GM23338 (cell line): ENCODE measurements around the gene USP20. TPM values are rescaled to one million over a fixed set of nuclear protein-coding genes. Genes with fewer than 3 reads are reported as not detected.

ENCODE experiments used
- ATAC-seq: fragments of 200-7000 bp; cut with Tn5 transposase; 3 replicates; pipeline ENCODE4 v1.9.1; 2020
- DNase-seq: peaks from one replicate; pipeline ENCODE4 v3.0.0-alpha.2; 2015; ENCODE audit warnings: low spot score
- H2AFZ ChIP-seq: fragments of 200-600 bp; sonication (generic); 2 replicates; pipeline ENCODE4 v1.8.0; 2016; ENCODE audit warnings: antibody characterized with exemption, mild to moderate bottlenecking, moderate library complexity
- H3F3A ChIP-seq: fragments of 200-600 bp; sonication (generic); replicated peaks from 2 replicates; pipeline ENCODE4 v1.8.0; 2017; ENCODE audit warnings: antibody characterized with exemption, mixed run types, low read depth
- H3K27ac ChIP-seq: fragments of 200-600 bp; sonication (generic); 2 replicates; pipeline ENCODE4 v1.6.1; 2016; ENCODE audit warnings: low read depth
- H3K27me3 ChIP-seq: fragments of 200-600 bp; sonication (generic); 2 replicates; pipeline ENCODE4 v1.8.0; 2016; ENCODE audit warnings: mild to moderate bottlenecking, mixed run types, moderate library complexity; ENCODE audit not compliant: insufficient read depth
- H3K36me3 ChIP-seq: fragments of 200-600 bp; sonication (generic); 2 replicates; pipeline ENCODE4 v1.8.0; 2016; ENCODE audit warnings: mild to moderate bottlenecking; ENCODE audit not compliant: insufficient read depth
- H3K4me1 ChIP-seq: fragments of 200-600 bp; sonication (generic); 2 replicates; pipeline ENCODE4 v1.8.0; 2016; ENCODE audit warnings: mild to moderate bottlenecking, moderate library complexity; ENCODE audit not compliant: insufficient read depth
- H3K4me2 ChIP-seq: fragments of 200-600 bp; sonication (generic); 2 replicates; pipeline ENCODE4 v1.7.1; 2017; ENCODE audit warnings: mixed run types
- H3K4me3 ChIP-seq: fragments of 200-600 bp; sonication (generic); 2 replicates; pipeline ENCODE4 v1.6.1; 2016; ENCODE audit warnings: mixed run types
- H3K79me2 ChIP-seq: fragments of 200-600 bp; sonication (generic); replicated peaks from 2 replicates; pipeline ENCODE4 v1.8.0; 2017; ENCODE audit warnings: mild to moderate bottlenecking; ENCODE audit not compliant: insufficient read depth
- H3K9me2 ChIP-seq: fragments of 200-600 bp; sonication (generic); 2 replicates; pipeline ENCODE4 v1.8.0; 2017; ENCODE audit not compliant: insufficient read depth
- H4K20me1 ChIP-seq: fragments of 200-600 bp; sonication (generic); replicated peaks from 2 replicates; pipeline ENCODE4 v1.8.0; 2017; ENCODE audit warnings: mild to moderate bottlenecking; ENCODE audit not compliant: insufficient read depth
- H3K27ac Mint-ChIP-seq: 2 replicates; pipeline ENCODE4 v1.8.0; 2020; ENCODE audit warnings: inconsistent platforms, mild to moderate bottlenecking, moderate library complexity, mixed read lengths
- H3K27me3 Mint-ChIP-seq: 3 replicates; pipeline ENCODE4 v1.8.0; 2022; ENCODE audit warnings: low read depth, mild to moderate bottlenecking, moderate library complexity, mixed read lengths, inconsistent platforms; ENCODE audit not compliant: insufficient read depth, poor library complexity
- H3K36me3 Mint-ChIP-seq: 3 replicates; pipeline ENCODE4 v1.8.0; 2021; ENCODE audit warnings: low read depth, mild to moderate bottlenecking, inconsistent platforms, moderate library complexity, mixed read lengths
- H3K4me1 Mint-ChIP-seq: 3 replicates; pipeline ENCODE4 v1.8.0; 2020; ENCODE audit warnings: mild to moderate bottlenecking, inconsistent platforms, mixed read lengths
- H3K4me3 Mint-ChIP-seq: 3 replicates; pipeline ENCODE4 v1.8.0; 2021; ENCODE audit warnings: moderate library complexity, mild to moderate bottlenecking, inconsistent platforms, mixed read lengths
- H3K9me3 Mint-ChIP-seq: 3 replicates; pipeline ENCODE4 v1.8.0; 2020; ENCODE audit warnings: moderate library complexity, mild to moderate bottlenecking, inconsistent platforms, mixed read lengths
- EZH2 ChIP-seq: fragments of 200-600 bp; sonication (generic); IDR thresholded peaks from one replicate; pipeline ENCODE4 v1.8.0; 2017; ENCODE audit warnings: antibody characterized with exemption, mild to moderate bottlenecking, low read depth; ENCODE audit not compliant: unreplicated experiment
- EZH2phosphoT487 ChIP-seq: fragments of 200-600 bp; sonication (generic); IDR thresholded peaks from one replicate; pipeline ENCODE4 v1.8.1; 2018; ENCODE audit warnings: antibody characterized with exemption; ENCODE audit not compliant: unreplicated experiment
- NANOG ChIP-seq: IDR thresholded peaks from 2 replicates; pipeline ENCODE4 v1.6.1; 2016; ENCODE audit warnings: antibody characterized with exemption, borderline replicate concordance
- POLR2AphosphoS5 ChIP-seq: IDR thresholded peaks from 2 replicates; pipeline ENCODE4 v1.6.1; 2016; ENCODE audit warnings: antibody characterized with exemption, low read depth
- STAT1 ChIP-seq: IDR thresholded peaks from one replicate; pipeline ENCODE4 v1.6.1; 2016; ENCODE audit warnings: antibody characterized with exemption; ENCODE audit not compliant: unreplicated experiment
- ZNF114 ChIP-seq: fragments of 250-450 bp; sonication (Bioruptor Pico); IDR thresholded peaks from 2 replicates; pipeline ENCODE4 v1.5.0; 2020; ENCODE audit warnings: mild to moderate bottlenecking, moderate library complexity
- ZNF331 ChIP-seq: fragments of 250-450 bp; sonication (Bioruptor Pico); IDR thresholded peaks from 2 replicates; pipeline ENCODE4 v1.5.0; 2020; ENCODE audit warnings: low read depth, mild to moderate bottlenecking, moderate library complexity
- polyA plus RNA-seq: library from polyadenylated mRNA; unstranded; fragments of >200 nt; fragmentation: Nextera tagmentation; extraction: Ambion mirVana; gene quantifications from 2 replicates; pipeline ENCODE4 v1.2.1, GENCODE V29; 2016
- total RNA-seq: library from RNA; depleted of rRNA; stranded (reverse); fragments of >200 nt; shearing (Covaris generic); gene quantifications from 2 replicates; pipeline ENCODE4 v1.2.3, GENCODE V29; 2014
- TF ChIP-seq, protein P1 (sequence below): IDR thresholded peaks from one replicate; pipeline ENCODE4 v1.6.1; 2018; ENCODE audit warnings: antibody characterized with exemption; ENCODE audit not compliant: unreplicated experiment
- TF ChIP-seq, protein P2 (sequence below), 2 experiments: fragments of 200-600 bp in 1 of 2; sonication (generic) in 1 of 2; conservative IDR thresholded peaks; 2 replicates each; pipeline versions ENCODE4 v1.5.1 to v1.6.1; 2016 to 2017; ENCODE audit warnings: antibody characterized with exemption in 2 of 2, low read depth in 2 of 2, mild to moderate bottlenecking in 2 of 2, moderate library complexity in 1 of 2

Gene USP20
- total and polyA plus RNA-seq, 2 experiments from 2014 or later = 10.4 to 13.0 TPM

DNA sequence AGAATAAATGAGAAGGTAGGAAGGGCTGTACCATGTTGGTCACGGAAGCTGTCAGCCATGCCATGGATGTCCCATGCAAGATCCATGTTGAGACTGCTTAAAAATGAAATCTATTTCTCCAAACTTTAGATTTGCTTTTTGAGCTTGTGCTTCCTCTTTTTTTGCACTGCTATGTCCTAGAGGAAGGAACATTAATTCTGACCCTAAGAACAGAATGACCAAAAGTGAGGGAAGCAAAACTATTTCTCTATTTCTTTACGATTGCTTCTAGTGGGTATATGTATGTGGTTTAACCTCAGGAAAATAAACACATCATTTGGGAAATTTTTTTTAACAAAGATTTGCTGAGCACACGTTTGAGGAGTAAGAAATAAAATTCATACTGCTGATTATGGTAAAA is 84.6 kb downstream of the USP20 start (continued):
- TF ChIP-seq POLR2AphosphoS5 = no peak
- TF ChIP-seq EZH2phosphoT487 = no peak
- TF ChIP-seq, protein P1, sequence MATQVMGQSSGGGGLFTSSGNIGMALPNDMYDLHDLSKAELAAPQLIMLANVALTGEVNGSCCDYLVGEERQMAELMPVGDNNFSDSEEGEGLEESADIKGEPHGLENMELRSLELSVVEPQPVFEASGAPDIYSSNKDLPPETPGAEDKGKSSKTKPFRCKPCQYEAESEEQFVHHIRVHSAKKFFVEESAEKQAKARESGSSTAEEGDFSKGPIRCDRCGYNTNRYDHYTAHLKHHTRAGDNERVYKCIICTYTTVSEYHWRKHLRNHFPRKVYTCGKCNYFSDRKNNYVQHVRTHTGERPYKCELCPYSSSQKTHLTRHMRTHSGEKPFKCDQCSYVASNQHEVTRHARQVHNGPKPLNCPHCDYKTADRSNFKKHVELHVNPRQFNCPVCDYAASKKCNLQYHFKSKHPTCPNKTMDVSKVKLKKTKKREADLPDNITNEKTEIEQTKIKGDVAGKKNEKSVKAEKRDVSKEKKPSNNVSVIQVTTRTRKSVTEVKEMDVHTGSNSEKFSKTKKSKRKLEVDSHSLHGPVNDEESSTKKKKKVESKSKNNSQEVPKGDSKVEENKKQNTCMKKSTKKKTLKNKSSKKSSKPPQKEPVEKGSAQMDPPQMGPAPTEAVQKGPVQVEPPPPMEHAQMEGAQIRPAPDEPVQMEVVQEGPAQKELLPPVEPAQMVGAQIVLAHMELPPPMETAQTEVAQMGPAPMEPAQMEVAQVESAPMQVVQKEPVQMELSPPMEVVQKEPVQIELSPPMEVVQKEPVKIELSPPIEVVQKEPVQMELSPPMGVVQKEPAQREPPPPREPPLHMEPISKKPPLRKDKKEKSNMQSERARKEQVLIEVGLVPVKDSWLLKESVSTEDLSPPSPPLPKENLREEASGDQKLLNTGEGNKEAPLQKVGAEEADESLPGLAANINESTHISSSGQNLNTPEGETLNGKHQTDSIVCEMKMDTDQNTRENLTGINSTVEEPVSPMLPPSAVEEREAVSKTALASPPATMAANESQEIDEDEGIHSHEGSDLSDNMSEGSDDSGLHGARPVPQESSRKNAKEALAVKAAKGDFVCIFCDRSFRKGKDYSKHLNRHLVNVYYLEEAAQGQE = no peak
- TF ChIP-seq ZNF114 (CRISPR knock-in tag) = no peak
- TF ChIP-seq, protein P2, sequence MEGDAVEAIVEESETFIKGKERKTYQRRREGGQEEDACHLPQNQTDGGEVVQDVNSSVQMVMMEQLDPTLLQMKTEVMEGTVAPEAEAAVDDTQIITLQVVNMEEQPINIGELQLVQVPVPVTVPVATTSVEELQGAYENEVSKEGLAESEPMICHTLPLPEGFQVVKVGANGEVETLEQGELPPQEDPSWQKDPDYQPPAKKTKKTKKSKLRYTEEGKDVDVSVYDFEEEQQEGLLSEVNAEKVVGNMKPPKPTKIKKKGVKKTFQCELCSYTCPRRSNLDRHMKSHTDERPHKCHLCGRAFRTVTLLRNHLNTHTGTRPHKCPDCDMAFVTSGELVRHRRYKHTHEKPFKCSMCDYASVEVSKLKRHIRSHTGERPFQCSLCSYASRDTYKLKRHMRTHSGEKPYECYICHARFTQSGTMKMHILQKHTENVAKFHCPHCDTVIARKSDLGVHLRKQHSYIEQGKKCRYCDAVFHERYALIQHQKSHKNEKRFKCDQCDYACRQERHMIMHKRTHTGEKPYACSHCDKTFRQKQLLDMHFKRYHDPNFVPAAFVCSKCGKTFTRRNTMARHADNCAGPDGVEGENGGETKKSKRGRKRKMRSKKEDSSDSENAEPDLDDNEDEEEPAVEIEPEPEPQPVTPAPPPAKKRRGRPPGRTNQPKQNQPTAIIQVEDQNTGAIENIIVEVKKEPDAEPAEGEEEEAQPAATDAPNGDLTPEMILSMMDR (conservative IDR thresholded peaks at IDR 0.05; ENCODE audit: low read depth in 2 of 2) = no peak
- no peak for TF ChIP-seq NANOG
- no peak for TF ChIP-seq STAT1
- no peak for TF ChIP-seq ZNF331
- TF ChIP-seq EZH2 = no peak

DNA sequence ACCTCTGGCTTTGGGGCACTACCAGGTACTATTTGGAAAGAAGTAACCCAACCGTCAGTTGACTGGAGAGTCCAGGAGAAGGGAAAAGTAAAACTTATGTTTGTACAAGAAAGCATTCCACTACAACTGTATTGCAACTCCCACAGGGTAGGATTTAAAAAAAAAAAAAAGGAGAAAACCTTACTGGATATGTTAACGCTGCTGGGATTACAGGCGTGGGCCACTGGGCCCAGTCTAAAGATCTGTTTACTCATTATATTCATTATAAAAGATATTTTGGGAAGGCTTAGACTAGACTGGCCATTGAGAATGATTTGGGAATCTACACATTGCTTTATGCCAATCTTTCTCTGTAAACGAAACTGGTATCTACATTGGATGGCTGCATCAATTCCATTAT is 86.6 kb downstream of the USP20 start:
- H3K27me3 Mint-ChIP-seq = no peaks in the 10 kb centered on the region
- ATAC-seq (no peak), DNase-seq (no peak)
- Histone ChIP-seq H3K4me2 (no peak overlapping the region), H3K79me2 (no peaks in the 10 kb centered on the region), H3F3A (no peaks in the 10 kb centered on the region), H2AFZ (no peak overlapping the region), H3K4me3 (no peak overlapping the region), H3K9me2 (no peaks in the 10 kb centered on the region), H4K20me1 (no peaks in the 10 kb centered on the region), H3K4me1 (no peaks in the 10 kb centered on the region), H3K27ac (no peak overlapping the region; the same call in 1 of the 2 replicates), H3K27me3 (no peaks in the 10 kb centered on the region), H3K36me3 (peaks cover 1% of the 10 kb centered on the region; the same call in 1 of the 2 replicates)
- peaks cover 8% of the 10 kb centered on the region; the same call in 2 of the 3 replicates for H3K36me3 Mint-ChIP-seq
- no peak overlapping the region for H3K27ac Mint-ChIP-seq
- H3K9me3 Mint-ChIP-seq = no peaks in the 10 kb centered on the region
- H3K4me3 Mint-ChIP-seq = no peak overlapping the region
- peaks cover 3% of the 10 kb centered on the region; the same call in 1 of the 3 replicates for H3K4me1 Mint-ChIP-seq
- TF ChIP-seq NANOG (no peak), EZH2phosphoT487 (no peak), EZH2 (no peak), POLR2AphosphoS5 (no peak), ZNF114 (CRISPR knock-in tag) (no peak)
- TF ChIP-seq, protein P1 = no peak
